K562 (cell line): ENCODE measurements around the gene FBXO21. TPM values are rescaled to one million over a fixed set of nuclear protein-coding genes. Genes with fewer than 3 reads are reported as not detected.
A peak's percentile ranks its signal among the peaks of the same experiment; 100 is the strongest.

ENCODE experiments used
- ATAC-seq: fragments of 200-7000 bp; cut with Tn5 transposase; 3 replicates; pipeline ENCODE4 v1.9.1; 2020; ENCODE audit warnings: moderate library complexity
- BruUV-seq: library from RNA; stranded (reverse); fragments of 400-500 nt; replicated peaks from 2 replicates; lab custom pipeline; 2021; lab: Mats Ljungman, UMichigan
- CTCF ChIA-PET: fragments of 300-600 bp; formaldehyde crosslinking; extraction: SDS; loops from one replicate; lab custom pipeline; 2021; ENCODE audit warnings: low intra/inter-chr PET ratio; lab: Yijun Ruan, JAX
- POLR2A ChIA-PET: fragments of 300-600, 350-650 bp; sonication (Branson Sonifier 250); formaldehyde crosslinking; extraction: SDS; loops from one replicate; lab custom pipeline; 2021; ENCODE audit warnings: antibody characterized with exemption, inconsistent platforms; lab: Yijun Ruan, JAX
- DNase-seq, 4 experiments: peaks; one replicate each; pipeline versions ENCODE4 v3.0.0 to v3.0.0-alpha.2; 2011 to 2018; ENCODE audit warnings: low spot score in 3 of 4, mixed read lengths in 3 of 4; ENCODE audit errors: extremely low read depth in 1 of 4
- FAIRE-seq: peaks from 2 replicates; lab custom pipeline; 2011; peaks lifted over from hg19 to GRCh38; lab: Jason Lieb, UNC
- H2AFZ ChIP-seq: 2 replicates; pipeline ENCODE4 v1.6.0; 2011; ENCODE audit warnings: low read depth, low read length, control low read depth, inconsistent platforms
- H3K27ac ChIP-seq: fragments of 200-600 bp; 3 replicates; pipeline ENCODE4 v1.8.0; 2011; ENCODE audit warnings: low read depth, mild to moderate bottlenecking, control low read depth, inconsistent platforms, low read length, moderate library complexity, mixed read lengths; ENCODE audit errors: extremely low read depth
- H3K27me3 ChIP-seq, 2 experiments: fragments of 300-600 bp in 1 of 2; 2 replicates in 1 of 2; 3 replicates in 1 of 2; pipeline versions ENCODE4 v1.6.0 to v1.8.0; 2011; ENCODE audit warnings: inconsistent platforms in 2 of 2, low read length in 2 of 2, mild to moderate bottlenecking in 1 of 2, mixed read lengths in 1 of 2, moderate library complexity in 1 of 2; ENCODE audit not compliant: control insufficient read depth in 2 of 2, insufficient read depth in 2 of 2
- H3K36me3 ChIP-seq: fragments of 300-600 bp; 3 replicates; pipeline ENCODE4 v1.8.0; 2011; ENCODE audit warnings: mild to moderate bottlenecking, low read length, inconsistent platforms; ENCODE audit not compliant: control insufficient read depth, insufficient read depth
- H3K4me1 ChIP-seq, 2 experiments: fragments of 200-600 bp in 1 of 2; replicated peaks in 1 of 2; 2 replicates in 1 of 2; 3 replicates in 1 of 2; pipeline versions ENCODE4 v1.5.1 to v1.8.0; 2011; ENCODE audit warnings: inconsistent platforms in 2 of 2, low read length in 2 of 2, mild to moderate bottlenecking in 1 of 2, mixed read lengths in 1 of 2, moderate library complexity in 1 of 2; ENCODE audit not compliant: control insufficient read depth in 2 of 2, insufficient read depth in 2 of 2
- H3K4me2 ChIP-seq: 2 replicates; pipeline ENCODE4 v1.6.1; 2011; ENCODE audit warnings: low read length, control low read depth, inconsistent platforms, mixed read lengths; ENCODE audit not compliant: insufficient read depth
- H3K4me3 ChIP-seq: fragments of 200-600 bp; sonication (generic), shearing (Covaris generic); 2 replicates; pipeline ENCODE4 v1.5.1; 2016; ENCODE audit warnings: control low read depth, inconsistent platforms
- H3K79me2 ChIP-seq: fragments of 200-600 bp; 3 replicates; pipeline ENCODE4 v1.8.0; 2011; ENCODE audit warnings: low read length, inconsistent platforms; ENCODE audit not compliant: control insufficient read depth, insufficient read depth
- H3K9ac ChIP-seq, 2 experiments: 2 replicates each; pipeline versions ENCODE4 v1.6.0 to v1.6.1; 2011; ENCODE audit warnings: low read depth in 2 of 2, low read length in 2 of 2, control low read depth in 1 of 2, inconsistent platforms in 1 of 2, mild to moderate bottlenecking in 1 of 2, mixed read lengths in 1 of 2; ENCODE audit not compliant: insufficient read depth in 1 of 2
- H3K9me1 ChIP-seq: one replicate; pipeline ENCODE4 v1.6.0; 2011; ENCODE audit warnings: inconsistent platforms, mild to moderate bottlenecking, low read length, moderate library complexity; ENCODE audit not compliant: control insufficient read depth, insufficient read depth
- H3K9me3 ChIP-seq: replicated peaks from 2 replicates; pipeline ENCODE4 v1.5.1; 2011; ENCODE audit warnings: low read depth, low read length, inconsistent platforms; ENCODE audit not compliant: control insufficient read depth, insufficient read depth
- H4K20me1 ChIP-seq: replicated peaks from 2 replicates; pipeline ENCODE4 v1.6.1; 2011; ENCODE audit warnings: low read length, inconsistent platforms, mixed read lengths; ENCODE audit not compliant: control insufficient read depth, insufficient read depth
- CTCF ChIP-seq, 3 experiments: IDR thresholded peaks in 2 of 3; conservative IDR thresholded peaks in 1 of 3; 2 replicates each; pipeline ENCODE4 v1.5.1; 2011 to 2012; ENCODE audit warnings: low read length in 3 of 3, mild to moderate bottlenecking in 3 of 3, control low read depth in 2 of 3, improper control_type of control experiment in 1 of 3, inconsistent platforms in 1 of 3, low read depth in 1 of 3, mixed read lengths in 1 of 3, moderate library complexity in 1 of 3; ENCODE audit not compliant: insufficient read depth in 2 of 3
- RAD21 ChIP-seq, 2 experiments: fragments of 250-450 bp in 1 of 2; fragments of 450-650 bp in 1 of 2; sonication (Bioruptor Pico) in 1 of 2; formaldehyde crosslinking in 1 of 2; IDR thresholded peaks in 1 of 2; conservative IDR thresholded peaks in 1 of 2; 2 replicates each; pipeline versions ENCODE4 v1.4.0 to v1.8.0; 2020 to 2022; ENCODE audit warnings: mild to moderate bottlenecking in 2 of 2, moderate library complexity in 1 of 2
- RB1 ChIP-seq: fragments of 450-650 bp; IDR thresholded peaks from 2 replicates; pipeline ENCODE4 v1.6.1; 2017; ENCODE audit warnings: low read depth, mild to moderate bottlenecking
- SMC3 ChIP-seq: conservative IDR thresholded peaks from 2 replicates; pipeline ENCODE4 v1.6.1; 2011; ENCODE audit warnings: low read depth, low read length, improper control_type of control experiment; ENCODE audit not compliant: insufficient read depth
- TBL1XR1 ChIP-seq, 2 experiments: IDR thresholded peaks; 2 replicates each; pipeline ENCODE4 v1.6.1; 2012; ENCODE audit warnings: improper control_type of control experiment in 2 of 2, low read length in 2 of 2, mild to moderate bottlenecking in 1 of 2
- WGBS: fragments of 100-300 bp; shearing (Covaris generic); methylation state at CpG from one replicate; pipeline ENCODE4 v1.1.6; 2016; ENCODE audit warnings: low coverage, mixed read lengths; ENCODE audit not compliant: insufficient coverage; ENCODE audit errors: missing lambda C conversion rate; 5-methylcytosine and 5-hydroxymethylcytosine counted together
- in situ Hi-C: fragments of 300-500 bp; cut with MboI; formaldehyde crosslinking; loops from 4 replicates; pipeline ENCODE4 v1.15.0; 2018; ENCODE audit warnings: inconsistent platforms, mixed read lengths
- intact Hi-C: fragments of 100-400 bp; cut with micrococcal nuclease; formaldehyde crosslinking; loops from 2 replicates; pipeline ENCODE4 v1.14.2; 2022
- polyA plus RNA-seq, 8 experiments: library from polyadenylated mRNA; depleted of rRNA in 4 of 8; stranded (reverse) in 5 of 8; unstranded in 3 of 8; fragments of >200 nt; fragmentation: Nextera tagmentation in 2 of 8; fragmentation: Illumina TruSeq in 1 of 8; extraction: Ambion mirVana in 2 of 8; extraction: Trizol in 1 of 8; gene quantifications; 2 replicates each; pipeline versions ENCODE4 v1.2.1 to v1.2.3, GENCODE V29; 2011 to 2014; ENCODE audit warnings: inconsistent platforms in 1 of 8, missing spikeins in 1 of 8
- total RNA-seq, 7 experiments: library from RNA; depleted of rRNA in 6 of 7; stranded (reverse); fragments of >200 nt in 6 of 7; fragmentation: Illumina TruSeq in 2 of 7; extraction: Trizol in 2 of 7; gene quantifications; 2 replicates each; pipeline versions ENCODE4 v1.2.1 to v1.2.3, GENCODE V29; 2011 to 2021; ENCODE audit warnings: low replicate concordance in 1 of 7
- TF ChIP-seq, protein P1 (sequence below), 2 experiments: fragments of 450-650 bp; formaldehyde crosslinking in 1 of 2; IDR thresholded peaks; 2 replicates each; pipeline versions ENCODE4 v1.4.0 to v1.6.1; 2014 to 2020; ENCODE audit warnings: mild to moderate bottlenecking in 2 of 2, borderline replicate concordance in 1 of 2, low read depth in 1 of 2

Gene FBXO21
- total and polyA plus RNA-seq, 9 of the 15 experiments (the other 6 are each of a cell fraction or from before 2014, with no cell fraction given), result 3.0 to 50.9 (median 9.1) TPM

- in situ Hi-C loops (loop anchor here (10.0 kb wide), 1 partner anchor 438 kb away; no protein-coding TSS in a partner anchor), intact Hi-C loops (loop anchor here (5.0 to 10.0 kb wide), 2 partner anchors 128 to 601 kb away; partner anchors contain the start of gene NOS1)
Measured at GRCh38 chr12:117236456-117237001, 46.3 kb upstream of the FBXO21 start.

More at GRCh38 chr12:117236456-117237001, 46.3 kb upstream of the FBXO21 start:
- 1% methylated on average over 12 of the region's 13 CpGs for WGBS
- H3K9ac ChIP-seq, result no peak overlapping the region
- no peak overlapping the region for H3K27ac ChIP-seq
- ChIA-PET POLR2A (interaction anchor here (0.7 kb wide), 2 partner anchors 91 to 601 kb away, joined by 3 read pairs; no protein-coding TSS in a partner anchor), CTCF (interaction anchor here (0.5 to 1.8 kb wide), 6 partner anchors 130 to 613 kb away, joined by 3 to 8 read pairs (median 4); no protein-coding TSS in a partner anchor)
- no TSS peak for BruUV-seq
- peaks cover 10 to 27% of the 10 kb centered on the region in 2 experiments; a peak in 3 of 5 replicates for H3K27me3 ChIP-seq
- H3K79me2 ChIP-seq, result no peaks in the 10 kb centered on the region
- peak; percentile 95 for ATAC-seq
- H3K36me3 ChIP-seq, result no peaks in the 10 kb centered on the region
- no peaks in the 10 kb centered on the region for H3K9me1 ChIP-seq
- no peak overlapping the region for H3K4me2 ChIP-seq
- no peak overlapping the region for H2AFZ ChIP-seq
- H4K20me1 ChIP-seq, result peaks cover 5% of the 10 kb centered on the region; the same call in 1 of the 2 replicates
- no peak overlapping the region for H3K4me3 ChIP-seq
- H3K4me1 ChIP-seq, result 0 out of 5 replicates have a peak, but pooled peaks cover 0 to 3% of the 10 kb centered on the region in 2 experiments
- TF ChIP-seq RB1, result peak; percentile 41; the same call in 1 of the 2 replicates
- TF ChIP-seq SMC3, result peak; percentile 45
- TF ChIP-seq CTCF (IDR thresholded peaks at IDR 0.05 in 2 of 3, conservative IDR thresholded peaks at IDR 0.05 in 1 of 3; ENCODE audit: insufficient read depth in 2 of 3, low read depth in 1 of 3, low read length in 3 of 3), result peak; percentile 72 to 85 (median 85)
- TF ChIP-seq RAD21 (CRISPR knock-in tag; conservative IDR thresholded peaks at IDR 0.05 in 1 of 2, IDR thresholded peaks at IDR 0.05 in 1 of 2), result peak; percentile 30 to 65; a peak in 3 of 4 replicates
- TF ChIP-seq, protein P1, sequence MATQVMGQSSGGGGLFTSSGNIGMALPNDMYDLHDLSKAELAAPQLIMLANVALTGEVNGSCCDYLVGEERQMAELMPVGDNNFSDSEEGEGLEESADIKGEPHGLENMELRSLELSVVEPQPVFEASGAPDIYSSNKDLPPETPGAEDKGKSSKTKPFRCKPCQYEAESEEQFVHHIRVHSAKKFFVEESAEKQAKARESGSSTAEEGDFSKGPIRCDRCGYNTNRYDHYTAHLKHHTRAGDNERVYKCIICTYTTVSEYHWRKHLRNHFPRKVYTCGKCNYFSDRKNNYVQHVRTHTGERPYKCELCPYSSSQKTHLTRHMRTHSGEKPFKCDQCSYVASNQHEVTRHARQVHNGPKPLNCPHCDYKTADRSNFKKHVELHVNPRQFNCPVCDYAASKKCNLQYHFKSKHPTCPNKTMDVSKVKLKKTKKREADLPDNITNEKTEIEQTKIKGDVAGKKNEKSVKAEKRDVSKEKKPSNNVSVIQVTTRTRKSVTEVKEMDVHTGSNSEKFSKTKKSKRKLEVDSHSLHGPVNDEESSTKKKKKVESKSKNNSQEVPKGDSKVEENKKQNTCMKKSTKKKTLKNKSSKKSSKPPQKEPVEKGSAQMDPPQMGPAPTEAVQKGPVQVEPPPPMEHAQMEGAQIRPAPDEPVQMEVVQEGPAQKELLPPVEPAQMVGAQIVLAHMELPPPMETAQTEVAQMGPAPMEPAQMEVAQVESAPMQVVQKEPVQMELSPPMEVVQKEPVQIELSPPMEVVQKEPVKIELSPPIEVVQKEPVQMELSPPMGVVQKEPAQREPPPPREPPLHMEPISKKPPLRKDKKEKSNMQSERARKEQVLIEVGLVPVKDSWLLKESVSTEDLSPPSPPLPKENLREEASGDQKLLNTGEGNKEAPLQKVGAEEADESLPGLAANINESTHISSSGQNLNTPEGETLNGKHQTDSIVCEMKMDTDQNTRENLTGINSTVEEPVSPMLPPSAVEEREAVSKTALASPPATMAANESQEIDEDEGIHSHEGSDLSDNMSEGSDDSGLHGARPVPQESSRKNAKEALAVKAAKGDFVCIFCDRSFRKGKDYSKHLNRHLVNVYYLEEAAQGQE (IDR thresholded peaks at IDR 0.05; ENCODE audit: borderline replicate concordance), result peak; percentile 46; the same call in 1 of the 2 replicates
- TF ChIP-seq, protein P1 (CRISPR knock-in tag; IDR thresholded peaks at IDR 0.05; ENCODE audit: low read depth), result no peak
- no peak for TF ChIP-seq TBL1XR1 (IDR thresholded peaks at IDR 0.05; ENCODE audit: low read length in 2 of 2)
- peak; percentile 56 for FAIRE-seq
- no peaks in the 10 kb centered on the region for H3K9me3 ChIP-seq
- peak; percentile 65 to 82 (median 75) for DNase-seq
